Endodermal cell (in vitro differentiated cells): ENCODE results near the gene AIF1. TPM values are rescaled to one million over a fixed set of nuclear protein-coding genes. Genes with fewer than 3 reads are reported as not detected.

ENCODE experiments used
- DNase-seq: peaks from one replicate; pipeline ENCODE4 v3.0.0-alpha.2; 2017
- H3K27ac ChIP-seq: 2 replicates; pipeline ENCODE4 v1.5.1; 2013; ENCODE audit warnings: mild to moderate bottlenecking, low read depth, low read length, moderate library complexity
- H3K27me3 ChIP-seq: 2 replicates; pipeline ENCODE4 v1.6.1; 2013; ENCODE audit warnings: mild to moderate bottlenecking, low read length, moderate library complexity; ENCODE audit not compliant: insufficient read depth, control insufficient read depth, poor library complexity, severe bottlenecking
- H3K36me3 ChIP-seq: 2 replicates; pipeline ENCODE4 v1.7.0; 2013; ENCODE audit warnings: mild to moderate bottlenecking, low read length, moderate library complexity; ENCODE audit not compliant: control insufficient read depth, insufficient read depth
- H3K4me1 ChIP-seq: one replicate; pipeline ENCODE4 v1.7.0; 2013; ENCODE audit warnings: low read length; ENCODE audit not compliant: control insufficient read depth, insufficient read depth
- H3K4me3 ChIP-seq: 2 replicates; pipeline ENCODE4 v1.5.1; 2013; ENCODE audit warnings: mild to moderate bottlenecking, low read length, moderate library complexity
- H3K9ac ChIP-seq: 2 replicates; pipeline ENCODE4 v1.6.1; 2013; ENCODE audit warnings: mild to moderate bottlenecking, low read length, moderate library complexity; ENCODE audit not compliant: poor library complexity, severe bottlenecking; ENCODE audit errors: extremely low read depth
- H3K9me3 ChIP-seq: 2 replicates; pipeline ENCODE4 v1.6.1; 2013; ENCODE audit warnings: mild to moderate bottlenecking, low read length, moderate library complexity; ENCODE audit not compliant: control insufficient read depth
- H3K27ac Mint-ChIP-seq: 2 replicates; pipeline ENCODE4 v1.8.0; 2020; ENCODE audit warnings: mixed read lengths
- H3K27me3 Mint-ChIP-seq: 2 replicates; pipeline ENCODE4 v1.8.0; 2021; ENCODE audit warnings: mild to moderate bottlenecking, mixed read lengths; ENCODE audit not compliant: insufficient read depth
- H3K36me3 Mint-ChIP-seq: 2 replicates; pipeline ENCODE4 v1.8.0; 2020; ENCODE audit warnings: low read depth, mixed read lengths
- H3K4me1 Mint-ChIP-seq: 2 replicates; pipeline ENCODE4 v1.8.0; 2020; ENCODE audit warnings: mixed read lengths
- H3K4me3 Mint-ChIP-seq: 2 replicates; pipeline ENCODE4 v1.8.0; 2020; ENCODE audit warnings: mild to moderate bottlenecking, moderate library complexity, mixed read lengths
- H3K9me3 Mint-ChIP-seq: 2 replicates; pipeline ENCODE4 v1.8.0; 2020; ENCODE audit warnings: mild to moderate bottlenecking, mixed read lengths
- CTCF ChIP-seq: fragments of 200-600 bp; sonication (generic); conservative IDR thresholded peaks from 2 replicates; pipeline ENCODE4 v1.5.0; 2021; ENCODE audit warnings: antibody characterized with exemption, mild to moderate bottlenecking
- WGBS, 2 experiments: methylation state at CpG; one replicate each; pipeline versions ENCODE4 v1.1.5 to v1.1.7; 2013; ENCODE audit warnings: missing lambda C conversion rate in 2 of 2, mixed read lengths in 1 of 2; ENCODE audit not compliant: insufficient coverage in 1 of 2, insufficient read length in 1 of 2; 5-methylcytosine and 5-hydroxymethylcytosine counted together
- total RNA-seq, 2 donors: library from RNA; stranded (reverse); fragmentation: NEBNext Ultra II Directional in 1 of 2; extraction: Animal tissue kit (Norgen Biotek cat#: 25700) in 1 of 2; gene quantifications; 2 replicates in 1 of 2; 3 replicates in 1 of 2; pipeline ENCODE4 v1.2.1, GENCODE V29; 2021

Gene AIF1
- total RNA-seq, 2 donors from 2014 or later = 0.70 to 1.7 TPM

GRCh38 chr6:31620586-31621319, 5.7 kb downstream of the AIF1 start, which contains the start of gene PRRC2A:
PRRC2A (plus strand) TSS chr6:31620715; CDS start chr6:31622790, 2,075 bp downstream.
- Histone ChIP-seq H3K27ac (peak within 1 kb of the TSS; percentile 100), H3K36me3 (peaks cover 38% of the 10 kb centered on the region), H3K4me1 (no peaks in the 10 kb centered on the region), H3K27me3 (no peaks in the 10 kb centered on the region), H3K4me3 (peak within 1 kb of the TSS; percentile 99), H3K9me3 (no peaks in the 10 kb centered on the region), H3K9ac (peak within 1 kb of the TSS; percentile 99)
- peaks cover 15% of the 10 kb centered on the region for H3K4me1 Mint-ChIP-seq
- H3K9me3 Mint-ChIP-seq = no peaks in the 10 kb centered on the region
- peak within 1 kb of the TSS; percentile 99 for H3K27ac Mint-ChIP-seq
- peak within 1 kb of the TSS; percentile 89 for H3K4me3 Mint-ChIP-seq
- DNase-seq = no peak
- no peaks in the 10 kb centered on the region for H3K27me3 Mint-ChIP-seq
- peaks cover 43% of the 10 kb centered on the region for H3K36me3 Mint-ChIP-seq
- WGBS, 2 experiments = 0 to 1% methylated on average over 12 to 65 of the region's 67 CpGs
- TF ChIP-seq CTCF = no peak

- TF ChIP-seq CTCF = no peak
- Mint-ChIP-seq H3K4me1 (peaks cover 13% of the 10 kb centered on the region), H3K9me3 (no peaks in the 10 kb centered on the region), H3K27ac (peak overlapping the region; percentile 93), H3K4me3 (peak overlapping the region; percentile 89), H3K27me3 (no peaks in the 10 kb centered on the region), H3K36me3 (peaks cover 49% of the 10 kb centered on the region)
- DNase-seq = no peak
- Histone ChIP-seq H3K9me3 (no peaks in the 10 kb centered on the region), H3K4me3 (peak overlapping the region; percentile 99), H3K4me1 (no peaks in the 10 kb centered on the region), H3K27me3 (no peaks in the 10 kb centered on the region), H3K36me3 (peaks cover 45% of the 10 kb centered on the region), H3K9ac (peak overlapping the region; percentile 99), H3K27ac (peak overlapping the region; percentile 100)
- 5 to 6% methylated on average over 11 to 15 of the region's 15 CpGs for WGBS, 2 experiments
Observed at GRCh38 chr6:31621320-31621939, 6.4 kb downstream of the AIF1 start.

GRCh38 chr6:31621991-31622390, 7.0 kb downstream of the AIF1 start:
- no peak for DNase-seq
- Histone ChIP-seq H3K27me3 (no peaks in the 10 kb centered on the region), H3K36me3 (peaks cover 51% of the 10 kb centered on the region), H3K9ac (peak overlapping the region; percentile 99), H3K27ac (no peak overlapping the region), H3K4me3 (peak overlapping the region; percentile 99), H3K9me3 (no peaks in the 10 kb centered on the region), H3K4me1 (no peaks in the 10 kb centered on the region)
- Mint-ChIP-seq H3K27ac (peak overlapping the region; percentile 93), H3K9me3 (no peaks in the 10 kb centered on the region), H3K4me1 (peaks cover 11% of the 10 kb centered on the region), H3K4me3 (peak overlapping the region; percentile 89), H3K27me3 (no peaks in the 10 kb centered on the region), H3K36me3 (peaks cover 54% of the 10 kb centered on the region)
- TF ChIP-seq CTCF = no peak
- 36 to 54% methylated on average over 2 to 4 of the region's 4 CpGs for WGBS, 2 experiments
